Kasumi-1 (cell line): ENCODE results near the gene TM7SF3.
"Not testable (repeated sequence)": the region's sequence is repeated elsewhere in the genome, so short reads cannot be mapped to it uniquely, and the experiment has no call there.

Experiments
- DNase-seq, 2 experiments: peaks; one replicate each; lab custom pipeline; 2025; lab: John Stamatoyannopoulos, UW

TM7SF3 gene

DNA sequence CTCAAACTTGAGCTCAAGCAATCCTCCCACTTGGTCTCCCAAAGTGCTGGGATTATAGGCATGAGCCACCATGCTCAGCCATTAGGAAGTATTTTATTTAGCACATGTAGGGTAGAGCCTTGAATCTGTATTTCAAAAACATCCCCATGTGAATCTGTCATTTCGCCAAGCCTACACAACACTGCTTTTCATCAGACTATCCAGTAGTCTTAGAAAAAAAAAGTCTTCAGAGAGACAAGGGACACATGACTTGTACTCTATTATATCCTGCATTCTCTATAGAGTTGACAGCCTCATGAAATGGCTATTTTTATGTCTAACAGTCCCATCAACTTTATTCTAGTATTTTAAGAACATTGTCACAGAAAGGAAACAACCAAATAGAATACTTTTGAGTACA lies 35.4 kb downstream of the TM7SF3 start:
- no peak for DNase-seq

DNA sequence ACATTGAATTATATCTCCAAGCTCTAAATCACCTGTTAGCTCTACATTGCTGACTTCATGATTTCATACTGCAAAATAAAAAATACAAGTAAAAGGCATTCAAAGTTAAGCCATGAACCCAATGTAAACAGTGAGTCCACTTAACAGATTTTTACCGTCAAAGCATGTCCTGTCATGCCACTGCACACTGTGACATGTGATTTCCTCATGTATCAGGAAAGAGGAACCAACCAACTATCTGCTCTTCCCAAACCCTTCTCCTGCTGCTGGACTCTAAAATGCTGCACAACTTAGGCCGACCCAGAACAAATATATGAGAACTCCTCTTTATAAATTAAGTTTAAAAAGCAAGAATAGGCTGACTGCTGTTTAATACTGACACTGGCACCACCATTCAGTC lies 37.5 kb downstream of the TM7SF3 start:
- DNase-seq: peak; percentile 23 to 35

DNA sequence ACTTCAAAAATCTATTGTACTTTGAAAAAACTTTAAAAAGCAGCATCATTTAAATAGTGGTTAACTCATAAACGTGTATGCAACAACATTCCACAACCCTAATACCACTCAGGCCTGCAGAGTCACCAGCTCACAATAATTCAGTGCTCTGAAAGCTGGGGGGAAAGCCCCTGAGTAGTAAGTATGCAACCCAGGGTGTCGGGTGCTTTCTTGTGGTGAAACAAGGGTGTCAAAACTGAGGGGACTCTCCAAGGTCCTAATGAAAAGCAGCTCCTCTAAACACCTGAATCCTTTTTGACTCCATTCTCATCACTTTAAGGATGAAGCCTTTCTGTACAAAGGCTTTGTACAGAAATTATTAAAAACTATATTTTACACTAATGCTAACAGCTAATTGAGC lies 42.2 kb downstream of the TM7SF3 start:
- no peak for DNase-seq

DNA sequence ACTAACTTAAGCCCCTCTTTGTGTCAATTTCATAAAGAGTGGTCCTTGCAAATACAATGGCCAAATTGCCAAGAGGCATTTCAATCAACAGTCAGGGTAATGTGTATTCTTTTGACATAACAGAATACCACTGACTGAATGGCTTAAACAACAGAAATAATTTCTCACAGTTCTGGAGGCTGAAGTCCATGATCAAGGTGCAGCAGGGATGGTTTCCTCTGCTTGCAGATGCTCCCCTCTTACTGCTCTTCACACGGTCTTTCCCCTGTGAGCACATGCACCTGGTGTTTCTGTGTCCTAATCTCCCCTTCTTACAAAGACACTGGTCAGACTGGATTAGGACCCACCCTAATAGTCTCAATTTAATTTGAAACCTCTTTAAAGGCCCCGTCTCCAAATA lies 44.0 kb downstream of the TM7SF3 start:
- no peak for DNase-seq

DNA sequence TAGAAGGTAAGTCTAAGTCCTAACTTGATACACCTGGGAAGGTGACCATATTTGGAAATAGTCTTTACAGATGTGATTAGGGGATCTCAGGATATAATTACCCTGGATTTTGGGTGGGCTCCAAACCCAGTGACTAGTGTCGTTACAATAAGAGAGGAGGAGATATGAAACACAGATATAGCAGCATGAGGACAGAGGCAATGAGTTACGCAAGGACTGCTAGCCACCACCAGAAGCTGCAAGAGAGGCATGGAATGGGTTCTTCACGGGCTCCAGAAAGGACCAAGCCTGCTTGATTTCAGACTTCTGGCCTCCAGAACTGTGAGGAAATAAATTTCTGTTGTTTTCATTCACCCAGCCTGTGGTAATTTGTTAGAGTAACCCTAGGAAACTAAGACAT lies 47.3 kb downstream of the TM7SF3 start:
- no peak for DNase-seq

DNA sequence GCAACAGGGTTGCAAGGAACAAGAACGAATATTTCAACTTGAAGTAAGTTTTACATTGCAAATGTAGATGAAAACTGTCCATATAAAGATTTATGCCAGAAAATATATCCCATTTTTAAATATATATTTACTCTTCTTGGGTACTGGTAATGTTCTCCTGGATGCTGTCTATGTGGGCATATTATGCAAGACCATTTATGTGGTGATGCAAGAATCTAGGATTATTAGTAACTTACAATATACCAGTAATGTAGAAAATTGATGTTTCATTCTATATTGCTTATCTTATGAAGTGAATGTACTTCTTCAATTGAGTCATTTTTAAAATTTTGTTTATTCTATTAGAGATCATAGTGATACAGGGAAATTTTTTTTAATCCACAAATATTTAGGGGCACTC lies 50.8 kb downstream of the TM7SF3 start:
- DNase-seq: no peak

DNA sequence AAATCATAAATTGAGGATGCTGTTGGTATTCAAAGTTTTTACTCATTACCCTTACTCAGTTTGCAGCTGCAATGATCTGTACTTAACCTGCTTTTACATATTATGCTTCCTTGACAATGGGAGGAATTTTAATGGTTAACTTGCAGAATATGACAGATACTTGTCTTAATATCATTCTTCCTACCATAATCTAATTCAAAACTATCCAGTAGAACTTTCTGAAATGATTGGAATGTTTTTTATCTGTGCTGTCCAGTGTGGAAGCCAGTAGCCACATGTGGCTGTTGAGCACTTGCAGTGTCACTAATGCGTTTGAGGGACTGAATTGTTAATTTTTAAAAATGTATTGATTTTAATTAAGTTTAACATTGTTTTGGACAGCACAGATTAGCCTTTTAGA lies 52.4 kb downstream of the TM7SF3 start:
- DNase-seq: no peak

DNA sequence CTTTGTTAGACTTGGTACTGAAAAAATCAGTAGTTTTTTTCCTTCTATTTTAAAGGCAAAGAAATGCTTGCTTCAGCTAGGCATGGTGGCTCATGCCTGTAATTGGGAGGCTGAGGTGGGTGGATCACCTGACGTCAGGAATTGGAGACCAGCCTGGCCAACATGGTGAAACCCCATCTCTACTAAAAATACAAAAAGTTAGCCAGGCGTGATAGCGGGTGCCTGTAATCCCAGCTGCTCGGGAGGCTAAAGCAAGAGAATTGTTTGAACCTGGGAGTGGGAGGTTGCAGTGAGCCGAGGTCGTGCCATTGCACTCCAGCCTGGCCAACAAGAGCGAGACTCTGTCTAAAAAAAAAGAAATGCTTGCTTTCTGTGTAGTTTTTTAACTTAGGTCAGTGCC lies 52.8 kb downstream of the TM7SF3 start:
- DNase-seq: not testable (repeated sequence)

DNA sequence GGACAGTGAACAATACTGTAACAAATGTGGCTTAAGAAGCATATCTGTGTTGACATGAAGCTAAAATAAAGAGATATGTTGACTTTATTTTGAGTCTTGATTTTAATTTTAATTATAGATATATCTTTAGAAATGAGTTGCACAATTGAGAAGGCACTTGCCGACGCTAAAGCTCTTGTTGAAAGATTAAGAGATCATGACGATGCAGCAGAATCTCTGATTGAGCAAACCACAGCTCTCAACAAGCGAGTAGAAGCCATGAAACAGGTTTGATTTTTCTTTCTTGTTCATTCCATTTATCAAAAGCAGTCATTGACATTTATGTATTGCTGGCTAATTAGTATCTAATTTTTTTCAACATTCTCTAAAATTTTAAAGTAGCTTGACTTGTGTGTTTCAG lies 60.2 kb downstream of the TM7SF3 start:
- DNase-seq: no peak

DNA sequence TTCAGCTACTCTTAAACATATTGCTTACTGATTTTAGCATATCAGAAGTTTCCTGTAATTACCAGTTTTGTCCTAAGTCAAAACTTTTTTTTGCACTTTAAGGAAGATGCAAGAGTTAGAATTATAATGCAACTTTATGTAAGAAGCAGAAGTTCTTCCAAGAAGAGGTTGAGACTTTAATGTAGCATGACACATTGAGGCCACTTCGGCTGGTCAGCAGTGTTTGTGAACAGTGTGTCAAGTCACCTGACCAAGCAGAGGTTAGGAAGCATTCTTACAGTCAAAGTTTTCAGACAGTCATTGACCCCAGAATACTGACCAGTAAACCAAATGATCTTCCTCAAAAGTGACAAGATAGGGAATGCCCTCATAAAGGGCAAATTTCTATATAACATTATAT lies 60.7 kb downstream of the TM7SF3 start:
- DNase-seq: no peak

DNA sequence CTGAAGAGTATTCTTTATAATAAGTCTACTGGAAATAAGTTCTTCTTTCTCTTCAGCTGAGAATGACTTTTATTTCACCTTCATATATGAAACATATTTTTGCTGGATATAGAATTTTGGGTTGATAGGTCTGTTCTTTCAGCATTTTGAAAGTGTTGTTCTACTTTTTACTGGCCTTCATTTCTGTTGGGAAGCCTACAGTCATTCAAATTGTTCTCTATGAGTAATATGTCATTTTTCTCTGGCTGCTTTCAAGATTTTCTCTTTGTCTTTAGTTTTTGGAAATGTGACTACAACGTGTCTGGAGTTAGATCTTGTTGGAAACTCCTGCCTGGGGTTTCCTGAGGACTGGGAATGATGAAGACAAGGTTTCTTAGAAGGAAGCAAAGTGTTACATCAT lies 65.9 kb downstream of the TM7SF3 start:
- DNase-seq: no peak

DNA sequence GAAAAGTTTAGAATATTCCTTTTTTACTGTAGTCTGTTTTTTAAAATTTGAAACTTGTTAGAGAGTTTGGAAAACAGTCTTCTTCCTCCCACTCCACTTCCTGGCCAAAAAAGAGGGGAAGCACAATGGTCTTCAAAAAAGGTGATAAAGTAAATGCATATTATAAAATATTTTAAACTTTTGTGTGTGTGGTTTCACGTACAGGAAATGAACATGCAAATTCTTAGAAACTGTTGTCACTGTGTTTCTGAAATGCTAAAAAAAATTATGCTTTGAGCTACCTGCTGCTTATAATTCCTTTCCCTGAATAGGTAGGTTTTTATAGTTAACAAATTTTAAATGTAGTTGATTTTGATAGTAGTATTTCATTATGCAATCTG lies 73.0 kb downstream of the TM7SF3 start:
- DNase-seq: no peak

DNA sequence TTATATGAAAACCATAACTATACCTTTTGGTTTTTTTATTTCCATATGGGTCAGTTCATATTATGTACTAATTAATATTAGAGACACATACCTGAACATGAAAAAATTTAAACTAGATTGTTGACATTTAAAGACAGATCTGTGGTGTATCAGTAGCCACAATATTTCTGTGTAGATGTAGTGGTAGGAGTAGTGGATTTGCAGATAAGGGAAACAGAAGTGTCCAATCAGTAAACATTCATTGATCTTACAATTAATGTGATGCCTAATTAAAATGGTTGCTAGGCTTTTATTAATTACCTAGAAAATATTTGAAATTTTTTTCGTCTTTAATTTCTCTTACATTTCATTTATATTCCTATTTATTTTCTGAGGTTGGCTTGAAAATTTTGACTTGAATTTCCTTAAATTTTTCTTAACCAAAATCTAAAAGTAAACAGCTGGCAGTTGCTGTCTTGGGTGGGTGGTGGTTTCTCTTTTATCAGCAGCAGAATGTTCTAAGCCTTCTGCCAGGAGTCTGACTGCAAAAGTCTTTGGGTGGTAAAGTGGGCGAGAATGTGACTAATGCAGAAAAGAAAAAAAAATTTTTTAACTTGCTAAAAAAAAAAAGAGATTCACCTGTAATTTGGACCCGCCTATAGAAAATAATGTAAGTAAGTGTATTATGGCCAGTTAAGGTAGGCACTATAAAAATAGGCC lies 73.5 kb downstream of the TM7SF3 start:
- no peak for DNase-seq

DNA sequence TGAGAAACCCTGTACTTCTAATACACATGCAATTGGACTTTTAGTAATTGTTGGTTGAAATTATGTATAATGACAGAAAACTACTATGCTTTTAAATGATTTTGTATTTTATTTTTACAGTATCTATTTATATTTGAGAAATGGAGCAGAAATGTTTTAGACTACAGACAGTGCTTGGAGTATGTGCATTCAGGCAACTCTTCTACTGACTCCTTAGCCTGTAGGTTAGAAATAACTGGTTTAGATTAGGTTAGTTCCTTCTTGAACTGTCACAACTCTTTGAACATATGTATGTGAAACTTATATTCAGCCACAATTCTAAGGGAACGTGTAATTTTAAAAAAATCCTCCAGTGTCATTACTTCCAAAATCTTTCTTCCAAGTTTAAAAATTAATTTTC lies 74.2 kb downstream of the TM7SF3 start:
- DNase-seq: peak; percentile 13 to 41

DNA sequence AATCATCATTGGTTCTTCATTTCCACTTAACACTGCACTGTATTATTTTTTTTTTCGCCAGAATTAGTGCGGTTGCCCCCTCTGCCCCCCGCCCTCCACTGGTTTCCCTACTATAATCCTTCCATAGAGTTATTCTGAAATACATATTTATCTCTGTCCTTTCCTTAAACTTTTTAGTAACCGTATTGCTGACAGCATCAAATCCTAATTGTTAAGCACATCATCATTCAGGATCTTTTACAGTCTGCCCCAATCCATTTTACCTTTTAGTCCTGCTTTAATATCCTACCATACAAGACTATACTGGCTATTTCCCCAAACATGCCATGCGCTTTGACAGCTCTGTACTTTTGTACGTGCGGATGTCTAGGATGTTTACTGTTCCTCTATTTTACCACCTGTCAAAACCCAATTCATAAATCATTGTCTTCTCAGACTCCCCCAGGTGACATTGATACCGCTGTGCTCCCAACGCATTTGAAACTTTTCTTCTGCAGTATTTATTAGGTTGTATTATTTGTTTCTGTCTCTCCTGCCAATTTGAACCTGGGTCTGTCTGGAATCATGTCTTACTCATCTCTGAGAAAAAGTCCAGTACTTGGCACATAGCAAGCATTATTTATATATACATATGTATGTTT lies 74.9 kb downstream of the TM7SF3 start:
- peak in 1 of 2 experiments; percentile 35 for DNase-seq

DNA sequence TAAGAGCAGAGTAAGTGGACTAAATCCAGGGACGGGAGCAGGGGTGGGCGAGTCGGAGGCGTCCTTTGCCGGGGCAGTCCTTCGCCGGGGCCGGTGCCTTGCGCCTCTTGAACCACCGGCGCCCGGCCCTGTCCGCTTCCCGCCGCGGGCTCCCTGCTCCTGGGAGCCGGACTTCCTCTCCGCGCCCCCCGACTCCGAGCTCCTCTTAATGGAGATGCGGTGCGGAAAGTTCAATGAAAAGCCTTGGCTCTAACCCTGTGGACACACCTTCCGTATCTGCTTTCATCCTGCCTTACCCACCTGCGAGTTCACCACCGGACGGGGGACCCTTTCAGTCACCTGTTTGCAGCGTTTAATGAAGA lies 75.5 kb downstream of the TM7SF3 start:
- DNase-seq: peak; percentile 50 to 54

DNA sequence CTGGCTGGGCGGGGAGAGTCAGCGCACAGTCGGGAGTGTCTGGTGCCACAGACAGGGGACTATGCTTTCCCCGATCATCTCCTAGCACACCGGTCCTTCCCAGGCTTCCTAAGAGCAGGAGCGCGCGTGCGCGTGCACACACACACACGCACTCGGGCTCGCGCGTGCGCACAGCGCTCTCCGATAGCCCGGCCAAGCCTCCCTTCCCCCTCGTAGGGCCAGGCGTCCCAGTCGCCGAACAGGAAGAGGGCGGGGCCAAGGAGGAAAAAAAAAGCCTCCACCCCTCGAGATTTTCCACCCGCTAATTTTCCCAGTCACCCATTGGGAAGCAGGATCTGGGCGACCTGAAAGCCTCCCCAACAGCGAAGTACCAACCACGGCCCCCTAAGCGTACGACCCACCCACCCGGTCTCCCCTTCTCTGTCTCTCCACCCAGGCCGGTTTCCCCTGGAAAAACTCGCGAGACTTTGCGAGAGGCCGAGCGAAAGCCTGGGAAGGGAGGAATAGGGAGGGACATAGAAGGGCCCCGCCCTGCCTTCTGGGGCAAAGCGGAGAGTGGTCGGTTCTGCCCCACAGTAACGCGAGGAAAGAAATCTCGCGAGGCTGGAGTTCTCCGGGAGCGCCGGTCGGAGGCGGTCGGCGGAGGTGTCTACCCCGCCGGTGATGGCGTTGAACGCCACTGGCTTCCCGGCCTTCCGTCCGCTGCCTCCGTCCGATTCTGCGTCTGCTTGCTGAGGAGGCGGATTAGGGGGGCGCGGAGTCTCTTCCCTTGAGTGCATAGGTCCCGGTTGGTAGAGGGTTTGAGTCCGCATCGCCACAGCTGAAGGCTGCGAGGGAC lies 76.1 kb downstream of the TM7SF3 start, which contains the start of the genes FGFR1OP2 and INTS13:
FGFR1OP2 (plus strand) TSS at position 608 of the 838 bp plus-strand sequence. CDS start 15,689 bp downstream, outside the sequence.
INTS13 (minus strand) TSS at position 119 of the 838 bp plus-strand sequence. CDS start 1,178 bp downstream, outside the sequence.
- peak; percentile 97 to 98 for DNase-seq

DNA sequence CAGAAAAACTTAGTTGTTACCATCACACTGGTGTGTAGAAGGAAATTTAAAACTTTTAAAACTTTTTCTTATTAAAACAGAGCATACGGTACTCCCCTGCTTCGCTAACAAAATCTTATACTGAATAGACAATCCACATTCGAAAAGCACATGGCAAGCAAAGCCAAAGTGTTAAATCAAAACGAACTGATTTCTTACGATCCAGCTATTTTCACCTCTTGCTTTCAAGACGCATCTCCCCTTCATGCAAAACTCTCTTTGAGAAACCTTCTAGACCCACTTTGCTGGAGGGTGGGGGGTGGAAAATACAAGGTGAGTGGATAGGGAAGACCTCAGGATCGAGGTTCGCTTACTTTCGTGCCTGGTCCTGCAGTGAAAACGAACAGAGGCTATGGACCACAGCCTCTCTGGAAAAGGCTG lies 76.7 kb downstream of the TM7SF3 start:
- DNase-seq: peak in 1 of 2 experiments; percentile 54

DNA sequence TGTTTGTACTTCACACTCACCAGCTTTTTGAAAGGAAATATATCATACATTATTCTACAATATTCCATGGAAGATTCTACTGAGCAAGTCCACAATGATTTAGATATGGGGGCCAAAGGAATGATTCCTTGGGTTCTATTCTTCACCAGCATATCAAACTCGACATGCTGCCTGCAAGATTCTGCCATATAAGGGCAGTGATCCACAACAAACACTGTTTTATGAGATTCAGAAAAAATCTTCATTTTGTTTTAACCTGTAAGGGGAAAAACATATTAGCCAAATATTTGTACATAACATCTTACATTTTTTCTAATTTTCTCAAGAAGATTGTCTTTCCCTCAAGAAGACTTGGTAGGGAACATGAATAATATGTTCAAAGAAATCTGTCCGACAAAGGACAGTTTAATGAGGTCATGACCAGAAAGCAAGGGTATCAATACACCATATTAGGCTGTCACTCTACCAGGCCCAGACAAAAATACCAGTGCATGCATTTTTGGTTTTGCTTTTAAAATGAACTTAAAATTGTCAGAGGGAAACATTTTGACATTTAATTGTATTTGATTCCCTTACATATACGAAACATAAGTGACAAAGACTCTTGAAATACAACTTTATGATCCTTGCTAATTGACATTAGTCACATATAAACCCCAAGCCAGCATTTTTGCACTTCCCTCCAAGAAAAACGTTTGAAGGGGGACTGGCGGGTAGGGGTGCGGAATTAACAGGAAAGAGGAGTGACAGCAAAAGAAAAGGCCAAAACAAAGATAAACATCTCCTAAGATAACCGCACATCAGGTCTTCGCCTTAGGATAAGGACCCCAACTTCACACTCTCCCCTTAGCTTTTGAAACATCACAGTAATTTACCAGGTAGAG lies 77.4 kb downstream of the TM7SF3 start:
- peak; percentile 24 to 46 for DNase-seq

DNA sequence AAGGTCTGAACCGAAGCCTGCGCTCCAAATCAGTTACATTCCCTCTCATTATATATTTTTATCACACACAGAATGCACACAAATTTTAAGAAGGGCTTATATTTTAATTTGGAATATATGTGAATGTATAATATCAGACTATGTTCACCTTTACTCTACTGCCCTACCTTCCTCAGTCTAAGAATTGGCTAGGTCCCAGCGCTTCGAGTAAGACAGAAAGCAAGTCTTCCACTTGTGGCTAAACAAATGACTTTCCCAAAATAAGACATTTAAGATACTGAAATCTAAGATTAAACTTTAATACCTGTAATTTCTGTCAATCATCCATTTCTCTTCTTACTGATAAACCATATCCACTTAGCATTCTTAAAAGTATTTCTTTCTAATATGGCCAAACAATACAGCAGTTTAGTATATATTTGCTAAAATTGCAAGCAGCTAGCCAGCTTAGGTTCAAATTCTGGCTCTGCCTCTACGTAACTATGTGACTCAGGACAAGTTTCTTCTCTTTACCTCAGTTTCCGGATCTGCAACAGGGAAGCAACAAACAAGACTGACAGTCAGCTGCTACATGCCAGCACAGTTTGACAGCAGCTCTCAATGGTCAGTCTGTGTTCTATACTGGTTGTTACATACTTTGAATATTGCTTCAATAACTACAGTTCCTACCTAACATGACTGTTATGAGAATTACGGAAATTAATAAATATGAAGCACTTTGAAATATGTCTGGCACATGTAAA lies 78.4 kb downstream of the TM7SF3 start:
- peak in 1 of 2 experiments; percentile 23 for DNase-seq

DNA sequence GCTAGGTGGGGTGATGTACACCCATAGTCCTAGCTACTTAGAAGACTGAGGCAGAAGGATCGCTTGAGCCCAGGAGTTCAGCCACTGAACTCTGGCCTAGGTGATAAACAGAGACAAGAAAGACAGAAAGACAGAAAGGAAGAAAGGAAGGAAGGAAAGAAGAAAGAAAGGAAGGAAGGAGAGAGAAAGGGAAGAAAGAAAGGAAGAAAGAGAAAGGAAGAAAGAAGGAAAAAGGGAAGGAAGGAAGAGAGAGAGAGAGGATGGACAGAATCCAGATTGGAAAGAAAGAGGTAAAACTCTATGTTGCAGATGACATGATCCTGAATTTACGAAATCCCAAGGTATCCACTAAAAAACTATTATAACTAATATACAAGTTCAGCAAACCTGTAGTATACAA lies 84.6 kb downstream of the TM7SF3 start:
- DNase-seq: no peak
